HEK293 (cell line): ENCODE data around the gene GCH1.

Experiments
- CTCF ChIA-PET: fragments of 350-600 bp; formaldehyde crosslinking; extraction: SDS; loops from one replicate; lab custom pipeline; 2021; ENCODE audit warnings: antibody characterized with exemption; lab: Yijun Ruan, JAX
- POLR2A ChIA-PET: fragments of 300-600 bp; formaldehyde crosslinking; extraction: SDS; loops from one replicate; lab custom pipeline; 2020; ENCODE audit warnings: antibody characterized with exemption, inconsistent platforms; lab: Yijun Ruan, JAX
- H3K27ac ChIP-seq: fragments of 200-500 bp; sonication (Bioruptor generic); 2 replicates; pipeline ENCODE4 v1.5.1; 2014; ENCODE audit warnings: low read depth, low read length, control low read depth, inconsistent platforms; ENCODE audit errors: extremely low read depth
- H3K36me3 ChIP-seq, 2 experiments: fragments of 200-500 bp in 1 of 2; sonication (Bioruptor generic) in 1 of 2; 1 replicate in 1 of 2; 2 replicates in 1 of 2; pipeline ENCODE4 v1.5.1; 2014 to 2017; ENCODE audit warnings: inconsistent platforms in 2 of 2, low read length in 2 of 2; ENCODE audit not compliant: control insufficient read depth in 2 of 2, insufficient read depth in 1 of 2
- H3K4me1 ChIP-seq: fragments of 200-500 bp; sonication (Bioruptor generic); 2 replicates; pipeline ENCODE4 v1.5.1; 2014; ENCODE audit warnings: mild to moderate bottlenecking, low read length, inconsistent platforms; ENCODE audit not compliant: control insufficient read depth, insufficient read depth
- H3K4me3 ChIP-seq: 2 replicates; pipeline ENCODE4 v1.5.1; 2011; ENCODE audit warnings: low read depth, mild to moderate bottlenecking, control low read depth, low read length, moderate library complexity
- H3K9me3 ChIP-seq: fragments of 200-500 bp; sonication (Bioruptor generic); 2 replicates; pipeline ENCODE4 v1.5.1; 2014; ENCODE audit warnings: low read depth, low read length, inconsistent platforms; ENCODE audit not compliant: control insufficient read depth, insufficient read depth
- ATF2 ChIP-seq: fragments of 450-650 bp; formaldehyde crosslinking; IDR thresholded peaks from 2 replicates; pipeline ENCODE4 v1.5.1; 2016; ENCODE audit warnings: missing biosample characterization, missing genetic modification characterization, low read depth
- BCL6B ChIP-seq: fragments of 450-650 bp; formaldehyde crosslinking; IDR thresholded peaks from 2 replicates; pipeline ENCODE4 v1.5.1; 2017; ENCODE audit warnings: missing biosample characterization, missing genetic modification characterization
- HOXC10 ChIP-seq: sonication (generic); formaldehyde crosslinking; IDR thresholded peaks from 2 replicates; pipeline ENCODE4 v1.8.1; 2023; ENCODE audit warnings: mild to moderate bottlenecking, missing genetic modification reagents
- KLF9 ChIP-seq: fragments of 450-650 bp; formaldehyde crosslinking; IDR thresholded peaks from 2 replicates; pipeline ENCODE4 v1.5.1; 2016; ENCODE audit warnings: missing biosample characterization, missing genetic modification characterization, low read depth
- REPIN1 ChIP-seq: fragments of 450-650 bp; formaldehyde crosslinking; IDR thresholded peaks from 2 replicates; pipeline ENCODE4 v1.5.1; 2017; ENCODE audit warnings: missing biosample characterization, missing genetic modification characterization, low read depth
- TRIM28 ChIP-seq: IDR thresholded peaks from 2 replicates; pipeline ENCODE4 v1.6.1; 2011; ENCODE audit warnings: low read length, control low read depth, borderline replicate concordance
- ZBTB6 ChIP-seq: fragments of 450-650 bp; formaldehyde crosslinking; IDR thresholded peaks from 2 replicates; pipeline ENCODE4 v1.5.1; 2017; ENCODE audit warnings: missing biosample characterization, missing genetic modification characterization
- ZNF146 ChIP-seq: fragments of 450-650 bp; formaldehyde crosslinking; IDR thresholded peaks from 2 replicates; pipeline ENCODE4 v1.5.1; 2016; ENCODE audit warnings: missing biosample characterization, missing genetic modification characterization
- ZNF184 ChIP-seq: fragments of 450-650 bp; IDR thresholded peaks from 2 replicates; pipeline ENCODE4 v1.5.1; 2018; ENCODE audit warnings: missing biosample characterization, mild to moderate bottlenecking, missing genetic modification characterization
- ZNF26 ChIP-seq: fragments of 450-650 bp; formaldehyde crosslinking; IDR thresholded peaks from 2 replicates; pipeline ENCODE4 v1.5.1; 2016; ENCODE audit warnings: missing biosample characterization, missing genetic modification characterization
- ZNF302 ChIP-seq: fragments of 450-650 bp; formaldehyde crosslinking; IDR thresholded peaks from 2 replicates; pipeline ENCODE4 v1.5.1; 2016; ENCODE audit warnings: missing biosample characterization, missing genetic modification characterization, low read depth
- ZNF324 ChIP-seq: fragments of 450-650 bp; formaldehyde crosslinking; IDR thresholded peaks from 2 replicates; pipeline ENCODE4 v1.5.1; 2016; ENCODE audit warnings: missing biosample characterization, missing genetic modification characterization
- ZNF350 ChIP-seq: fragments of 450-650 bp; formaldehyde crosslinking; IDR thresholded peaks from 2 replicates; pipeline ENCODE4 v1.5.0; 2017; ENCODE audit warnings: missing biosample characterization, mild to moderate bottlenecking, missing genetic modification characterization
- ZNF501 ChIP-seq: fragments of 450-650 bp; formaldehyde crosslinking; IDR thresholded peaks from 2 replicates; pipeline ENCODE4 v1.5.1; 2016; ENCODE audit warnings: missing biosample characterization, missing genetic modification characterization
- ZNF626 ChIP-seq: fragments of 450-650 bp; sonication (Bioruptor Pico); formaldehyde crosslinking; IDR thresholded peaks from 2 replicates; pipeline ENCODE4 v1.5.1; 2018; ENCODE audit warnings: missing biosample characterization, missing genetic modification characterization, inconsistent platforms
- ZNF692 ChIP-seq: fragments of 450-650 bp; formaldehyde crosslinking; IDR thresholded peaks from 2 replicates; pipeline ENCODE4 v1.5.1; 2016; ENCODE audit warnings: missing biosample characterization, missing genetic modification characterization
- ZNF701 ChIP-seq: fragments of 450-650 bp; formaldehyde crosslinking; IDR thresholded peaks from 2 replicates; pipeline ENCODE4 v1.5.1; 2016; ENCODE audit warnings: missing biosample characterization, missing genetic modification characterization
- ZNF704 ChIP-seq: fragments of 450-650 bp; formaldehyde crosslinking; IDR thresholded peaks from 2 replicates; pipeline ENCODE4 v1.5.1; 2016; ENCODE audit warnings: missing biosample characterization, missing genetic modification characterization
- ZNF777 ChIP-seq: fragments of 450-650 bp; formaldehyde crosslinking; IDR thresholded peaks from 2 replicates; pipeline ENCODE4 v1.5.1; 2017; ENCODE audit warnings: missing biosample characterization, missing genetic modification characterization, borderline replicate concordance
- TF ChIP-seq, protein P1 (sequence below): fragments of 450-650 bp; formaldehyde crosslinking; IDR thresholded peaks from 2 replicates; pipeline ENCODE4 v1.5.1; 2017; ENCODE audit warnings: missing biosample characterization, missing genetic modification characterization
- TF ChIP-seq, protein P2 (sequence below): fragments of 450-650 bp; formaldehyde crosslinking; IDR thresholded peaks from 2 replicates; pipeline ENCODE4 v1.5.1; 2016; ENCODE audit warnings: missing biosample characterization, missing genetic modification characterization
- TF ChIP-seq, protein P3 (sequence below): fragments of 450-650 bp; formaldehyde crosslinking; IDR thresholded peaks from 2 replicates; pipeline ENCODE4 v1.5.1; 2016; ENCODE audit warnings: missing biosample characterization, missing genetic modification characterization

Gene GCH1

GRCh38 chr14:54854181-54854580 is 48.4 kb downstream of the GCH1 start (continued):
- TF ChIP-seq, protein P1, sequence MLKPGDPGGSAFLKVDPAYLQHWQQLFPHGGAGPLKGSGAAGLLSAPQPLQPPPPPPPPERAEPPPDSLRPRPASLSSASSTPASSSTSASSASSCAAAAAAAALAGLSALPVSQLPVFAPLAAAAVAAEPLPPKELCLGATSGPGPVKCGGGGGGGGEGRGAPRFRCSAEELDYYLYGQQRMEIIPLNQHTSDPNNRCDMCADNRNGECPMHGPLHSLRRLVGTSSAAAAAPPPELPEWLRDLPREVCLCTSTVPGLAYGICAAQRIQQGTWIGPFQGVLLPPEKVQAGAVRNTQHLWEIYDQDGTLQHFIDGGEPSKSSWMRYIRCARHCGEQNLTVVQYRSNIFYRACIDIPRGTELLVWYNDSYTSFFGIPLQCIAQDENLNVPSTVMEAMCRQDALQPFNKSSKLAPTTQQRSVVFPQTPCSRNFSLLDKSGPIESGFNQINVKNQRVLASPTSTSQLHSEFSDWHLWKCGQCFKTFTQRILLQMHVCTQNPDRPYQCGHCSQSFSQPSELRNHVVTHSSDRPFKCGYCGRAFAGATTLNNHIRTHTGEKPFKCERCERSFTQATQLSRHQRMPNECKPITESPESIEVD = no peak
- TF ChIP-seq ZBTB6 (tag by site-specific recombination) = no peak
- TF ChIP-seq ZNF701 = no peak
- TF ChIP-seq ZNF146 (tag by site-specific recombination) = no peak
- no peak for TF ChIP-seq REPIN1 (tag by site-specific recombination)
- TF ChIP-seq ZNF26 = no peak
- TF ChIP-seq ZNF184 (tag by site-specific recombination) = no peak
- TF ChIP-seq ZNF324 (tag by site-specific recombination) = no peak
- no peak for TF ChIP-seq ZNF501
- no peak for TF ChIP-seq HOXC10 (CRISPR knock-in tag)
- no peak for TF ChIP-seq ZNF302 (tag by site-specific recombination)
- TF ChIP-seq, protein P2, sequence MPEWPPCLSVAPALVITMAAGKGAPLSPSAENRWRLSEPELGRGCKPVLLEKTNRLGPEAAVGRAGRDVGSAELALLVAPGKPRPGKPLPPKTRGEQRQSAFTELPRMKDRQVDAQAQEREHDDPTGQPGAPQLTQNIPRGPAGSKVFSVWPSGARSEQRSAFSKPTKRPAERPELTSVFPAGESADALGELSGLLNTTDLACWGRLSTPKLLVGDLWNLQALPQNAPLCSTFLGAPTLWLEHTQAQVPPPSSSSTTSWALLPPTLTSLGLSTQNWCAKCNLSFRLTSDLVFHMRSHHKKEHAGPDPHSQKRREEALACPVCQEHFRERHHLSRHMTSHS (tag by site-specific recombination) = no peak

DNA sequence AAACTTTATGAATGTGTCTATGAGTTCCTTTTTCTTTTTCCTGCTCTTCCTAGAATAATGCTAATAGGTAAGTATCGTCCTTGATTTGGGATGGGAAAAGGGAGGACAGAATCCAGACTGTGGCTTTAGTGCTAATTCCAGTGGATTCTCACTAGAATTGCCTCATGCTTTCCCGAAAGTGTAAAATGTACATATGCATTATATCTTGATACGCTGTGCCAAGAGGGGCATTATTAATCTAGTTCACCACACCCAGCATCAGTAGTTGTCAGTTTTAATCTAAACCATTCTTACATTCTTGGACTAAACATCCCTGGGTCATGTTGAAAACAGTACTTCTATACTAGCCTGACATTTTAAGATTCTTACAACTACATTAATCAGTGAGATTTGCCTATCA is 49.3 kb downstream of the GCH1 start:
- Histone ChIP-seq H3K27ac (no peak overlapping the region), H3K4me1 (no peaks in the 10 kb centered on the region; the same call in 1 of the 2 replicates)
- ChIA-PET CTCF (interaction anchor here (0.7 kb wide), 1 partner anchor 78 kb away, joined by 4 read pairs; no protein-coding TSS in a partner anchor), POLR2A (no interaction called here)
- TF ChIP-seq ZNF146 (tag by site-specific recombination) (no peak), ZNF350 (tag by site-specific recombination) (no peak), KLF9 (tag by site-specific recombination) (no peak)
- TF ChIP-seq, all 188 proteins: peak for 0
- Histone ChIP-seq H3K4me3 (no peak overlapping the region), H3K9me3 (no peaks in the 10 kb centered on the region), H3K36me3 (no peaks in the 10 kb centered on the region)

DNA sequence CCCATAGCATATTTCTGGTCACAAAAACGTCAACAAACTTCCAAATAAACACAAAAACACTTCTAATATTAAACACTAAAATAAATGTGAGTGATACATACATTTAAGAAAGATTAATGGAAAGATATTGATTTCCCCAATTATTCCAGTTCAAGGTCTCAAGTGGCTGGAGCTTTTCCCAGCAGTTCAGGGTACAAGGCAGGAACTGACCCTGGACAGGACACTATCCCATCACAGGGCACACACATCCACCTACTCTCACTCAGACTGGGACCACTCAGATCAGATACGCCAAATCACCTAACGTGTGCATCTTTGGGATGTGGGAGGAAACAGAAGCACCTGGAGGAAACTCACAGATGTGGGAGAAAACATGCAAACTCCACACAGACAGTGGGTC is 50.4 kb downstream of the GCH1 start:
- H3K9me3 ChIP-seq = no peaks in the 10 kb centered on the region
- no peak overlapping the region for H3K4me3 ChIP-seq
- POLR2A ChIA-PET = no interaction called here
- CTCF ChIA-PET = no interaction called here
- no peaks in the 10 kb centered on the region for H3K36me3 ChIP-seq
- no peaks in the 10 kb centered on the region; the same call in 1 of the 2 replicates for H3K4me1 ChIP-seq
- H3K27ac ChIP-seq = no peak overlapping the region
- no peak for TF ChIP-seq ATF2 (tag by site-specific recombination)
- TF ChIP-seq ZNF704 = no peak
- TF ChIP-seq ZNF692 (tag by site-specific recombination) = no peak
- no peak for TF ChIP-seq BCL6B
- TF ChIP-seq, protein P3, sequence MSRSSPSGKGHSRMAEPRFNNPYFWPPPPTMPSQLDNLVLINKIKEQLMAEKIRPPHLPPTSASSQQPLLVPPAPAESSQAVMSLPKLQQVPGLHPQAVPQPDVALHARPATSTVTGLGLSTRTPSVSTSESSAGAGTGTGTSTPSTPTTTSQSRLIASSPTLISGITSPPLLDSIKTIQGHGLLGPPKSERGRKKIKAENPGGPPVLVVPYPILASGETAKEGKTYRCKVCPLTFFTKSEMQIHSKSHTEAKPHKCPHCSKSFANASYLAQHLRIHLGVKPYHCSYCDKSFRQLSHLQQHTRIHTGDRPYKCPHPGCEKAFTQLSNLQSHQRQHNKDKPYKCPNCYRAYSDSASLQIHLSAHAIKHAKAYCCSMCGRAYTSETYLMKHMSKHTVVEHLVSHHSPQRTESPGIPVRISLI (tag by site-specific recombination) = no peak
- no peak for TF ChIP-seq TRIM28
- TF ChIP-seq ZNF777 (tag by site-specific recombination) = no peak
- no peak for TF ChIP-seq ZNF626 (tag by site-specific recombination)
